SK-N-SH (cell line): Measurements from ENCODE around the gene NEUROG2.
A peak's percentile ranks its signal among the peaks of the same experiment; 100 is the strongest.

Experiments
- CTCF ChIP-seq: fragments of 200-600 bp; sonication (generic); IDR thresholded peaks from 2 replicates; pipeline ENCODE4 v1.6.1; 2017; ENCODE audit warnings: antibody characterized with exemption, mild to moderate bottlenecking, moderate library complexity
- FOXM1 ChIP-seq: IDR thresholded peaks from 2 replicates; pipeline ENCODE4 v1.4.0; 2012; ENCODE audit warnings: low read depth, mild to moderate bottlenecking
- REST ChIP-seq: IDR thresholded peaks from 2 replicates; pipeline ENCODE4 v1.6.1; 2012; ENCODE audit warnings: mild to moderate bottlenecking, low read depth, low read length, moderate library complexity
- RFX5 ChIP-seq: IDR thresholded peaks from 2 replicates; pipeline ENCODE4 v1.6.1; 2012; ENCODE audit warnings: mild to moderate bottlenecking, improper control_type of control experiment, low read length
- SMC3 ChIP-seq: IDR thresholded peaks from 2 replicates; pipeline ENCODE4 v1.6.1; 2012; ENCODE audit warnings: low read depth, low read length, improper control_type of control experiment
- TCF12 ChIP-seq: IDR thresholded peaks from 2 replicates; pipeline ENCODE4 v1.4.0; 2012
- YY1 ChIP-seq: IDR thresholded peaks from 2 replicates; pipeline ENCODE4 v1.4.0; 2012; ENCODE audit warnings: low read depth, mild to moderate bottlenecking
- TF ChIP-seq, protein P1 (sequence below): fragments of 150-350 bp; IDR thresholded peaks from 2 replicates; pipeline ENCODE4 v1.6.1; 2016; ENCODE audit warnings: mild to moderate bottlenecking, low read depth, low read length

GRCh38 chr4:112552668-112553067, 36.7 kb upstream of the NEUROG2 start:
- TF ChIP-seq CTCF (no peak), RFX5 (no peak), REST (no peak), TCF12 (0 out of 2 replicates have a peak, but pooled peaks have one; percentile 5), SMC3 (no peak), YY1 (no peak), FOXM1 (no peak)
- TF ChIP-seq, protein P1, sequence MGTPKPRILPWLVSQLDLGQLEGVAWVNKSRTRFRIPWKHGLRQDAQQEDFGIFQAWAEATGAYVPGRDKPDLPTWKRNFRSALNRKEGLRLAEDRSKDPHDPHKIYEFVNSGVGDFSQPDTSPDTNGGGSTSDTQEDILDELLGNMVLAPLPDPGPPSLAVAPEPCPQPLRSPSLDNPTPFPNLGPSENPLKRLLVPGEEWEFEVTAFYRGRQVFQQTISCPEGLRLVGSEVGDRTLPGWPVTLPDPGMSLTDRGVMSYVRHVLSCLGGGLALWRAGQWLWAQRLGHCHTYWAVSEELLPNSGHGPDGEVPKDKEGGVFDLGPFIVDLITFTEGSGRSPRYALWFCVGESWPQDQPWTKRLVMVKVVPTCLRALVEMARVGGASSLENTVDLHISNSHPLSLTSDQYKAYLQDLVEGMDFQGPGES, result no peak
